ENCODE data around the gene FAM120B. TPM values are rescaled to one million over a fixed set of nuclear protein-coding genes. Genes with fewer than 3 reads are reported as not detected.
A peak's percentile ranks its signal among the peaks of the same experiment; 100 is the strongest.

Gene FAM120B
- total RNA-seq, 1 experiment from 2014 or later, result 16.7 TPM

GRCh38 chr6:170448317-170448716, 141.8 kb downstream of the FAM120B start:
- Histone ChIP-seq H4K20me1 (ENCODE audit: control insufficient read depth, insufficient read depth, insufficient read length) (no peaks in the 10 kb centered on the region), H3K23me2 (ENCODE audit: insufficient read length, low read depth, low read length, poor library complexity, severe bottlenecking) (no peaks in the 10 kb centered on the region), H2BK15ac (ENCODE audit: low read depth, low read length) (no peak overlapping the region), H2BK5ac (ENCODE audit: insufficient read length, low read length) (no peak overlapping the region), H3T11ph (ENCODE audit: low read length) (no peak overlapping the region), H3K14ac (ENCODE audit: insufficient read depth, low read length) (no peak overlapping the region), H4K5ac (ENCODE audit: insufficient read length, low read depth, low read length) (no peak overlapping the region), H3K9ac (ENCODE audit: extremely low read depth, insufficient read length, low read length) (no peak overlapping the region), H3K9me3 (ENCODE audit: control insufficient read depth, low read depth, low read length) (no peaks in the 10 kb centered on the region), H3K27me3 (ENCODE audit: insufficient read depth, low read length) (no peaks in the 10 kb centered on the region), H2BK12ac (ENCODE audit: insufficient read length, low read depth, low read length) (no peak overlapping the region), H4K91ac (ENCODE audit: insufficient read length, low read depth, low read length) (no peak overlapping the region), H3K27ac (ENCODE audit: insufficient read length, low read depth, low read length) (no peak overlapping the region), H3K79me1 (ENCODE audit: insufficient read depth, low read depth, low read length, poor library complexity, severe bottlenecking) (no peaks in the 10 kb centered on the region), H3K23ac (ENCODE audit: insufficient read length, low read depth, low read length) (no peak overlapping the region), H4K8ac (replicated peaks; ENCODE audit: insufficient read length, low read depth, low read length) (no peak overlapping the region), H3K79me2 (ENCODE audit: insufficient read depth, low read length) (no peaks in the 10 kb centered on the region), H3K4me2 (ENCODE audit: insufficient read depth, insufficient read length, low read length) (no peak overlapping the region), H3K4me1 (ENCODE audit: insufficient read depth, low read length) (no peaks in the 10 kb centered on the region), H2BK20ac (ENCODE audit: low read depth, low read length, poor library complexity, severe bottlenecking) (no peak overlapping the region), H3K4ac (ENCODE audit: low read depth, low read length) (no peak overlapping the region), H2AK5ac (ENCODE audit: insufficient read length, low read length) (no peak overlapping the region), H3K18ac (ENCODE audit: insufficient read length, low read depth, low read length) (no peak overlapping the region), H3K56ac (ENCODE audit: insufficient read length, low read depth, low read length) (no peak overlapping the region), H2BK120ac (ENCODE audit: low read depth, low read length, poor library complexity, severe bottlenecking) (no peak overlapping the region), H2AFZ (ENCODE audit: low read length) (no peak overlapping the region)
- no peak for TF ChIP-seq CTCF (conservative IDR thresholded peaks at IDR 0.05)
- Mint-ChIP-seq H3K9me3 (peaks cover 0 to 6% of the 10 kb centered on the region in 2 experiments; a peak in 4 of 5 replicates), H3K27me3 (ENCODE audit: low read depth) (peaks cover 4% of the 10 kb centered on the region), H3K4me3 (no peak overlapping the region), H3K36me3 (ENCODE audit: insufficient read depth in 1 of 3, low read depth in 3 of 3) (no peaks in the 10 kb centered on the region), H3K27ac (peak overlapping the region in 1 of 3 experiments; percentile 87; a peak in 2 of 7 replicates), H3K4me1 (peaks cover 0 to 4% of the 10 kb centered on the region in 2 experiments; a peak in 3 of 4 replicates)
- DNase-seq, result no peak
- WGBS (ENCODE audit: extremely low coverage, insufficient read length, low lambda C conversion rate), result no CpG with 5 or more reads among the region's 12 CpGs

Measured in H9 (cell line).